Esophagus muscularis mucosa (tissue), 4 donors: ENCODE measurements around the gene DISC1. TPM values are rescaled to one million over a fixed set of nuclear protein-coding genes. Genes with fewer than 3 reads are reported as not detected.

Source experiments
- DNase-seq: peaks from one replicate; pipeline ENCODE4 v3.0.0-alpha.2; 2017; ENCODE audit errors: extremely low spot score
- H3K27ac ChIP-seq, 4 donors: fragments of 200-600 bp; sonication (generic); replicated peaks in 1 of 4; 1 replicate in 3 of 4; 2 replicates in 1 of 4; pipeline ENCODE4 v1.5.1; 2016 to 2019; ENCODE audit warnings: mild to moderate bottlenecking in 1 of 4
- H3K27me3 ChIP-seq, 4 donors: fragments of 200-600 bp; sonication (generic); one replicate each; pipeline versions ENCODE4 v1.5.1 to v1.6.0; 2016 to 2019
- H3K36me3 ChIP-seq, 4 donors: fragments of 200-600 bp; sonication (generic); one replicate each; pipeline ENCODE4 v1.5.1; 2016 to 2019
- H3K4me1 ChIP-seq, 4 donors: fragments of 200-600 bp; sonication (generic); one replicate each; pipeline ENCODE4 v1.5.1; 2016 to 2019
- H3K4me3 ChIP-seq, 4 donors: fragments of 200-600 bp; sonication (generic); 1 replicate in 2 of 4; 2 replicates in 2 of 4; pipeline ENCODE4 v1.5.1; 2016 to 2019; ENCODE audit warnings: mild to moderate bottlenecking in 4 of 4, moderate library complexity in 1 of 4
- H3K9me3 ChIP-seq, 4 donors: fragments of 200-600 bp; sonication (generic); 1 replicate in 3 of 4; 2 replicates in 1 of 4; pipeline ENCODE4 v1.5.1; 2016 to 2019
- CTCF ChIP-seq, 3 experiments: fragments of 200-600 bp in 2 of 3; fragments of 450-650 bp in 1 of 3; sonication (generic) in 2 of 3; IDR thresholded peaks; one replicate each; pipeline ENCODE4 v1.5.1; 2017 to 2019; ENCODE audit warnings: antibody characterized with exemption in 3 of 3, mild to moderate bottlenecking in 2 of 3, moderate library complexity in 1 of 3
- EP300 ChIP-seq: sonication (generic); formaldehyde crosslinking; IDR thresholded peaks from one replicate; pipeline ENCODE4 v1.6.1; 2017; ENCODE audit warnings: antibody characterized with exemption
- POLR2A ChIP-seq: fragments of 450-650 bp; IDR thresholded peaks from one replicate; pipeline ENCODE4 v1.6.1; 2017; ENCODE audit warnings: antibody characterized with exemption, moderate library complexity, mild to moderate bottlenecking, low read depth
- POLR2AphosphoS5 ChIP-seq, 2 donors: sonication (generic); formaldehyde crosslinking; IDR thresholded peaks; one replicate each; pipeline ENCODE4 v1.6.1; 2017; ENCODE audit warnings: antibody characterized with exemption in 2 of 2
- WGBS: methylation state at CpG from one replicate; pipeline ENCODE4 v1.1.5; 2018; 5-methylcytosine and 5-hydroxymethylcytosine counted together
- intact Hi-C: fragments of 100-400 bp; cut with DNase I; formaldehyde crosslinking; loops from one replicate; pipeline ENCODE4 v1.15.1; 2023
- total RNA-seq, 4 donors: library from RNA; depleted of rRNA; stranded (reverse); fragments of >200 nt; gene quantifications; one replicate each; pipeline versions ENCODE4 v1.1.0 to v1.2.1, GENCODE V29; 2016

The DISC1 gene
- total RNA-seq, 4 donors from 2014 or later, result 5.3 to 6.6 (median 6.2) TPM

GRCh38 chr1:231993968-231994455, 367.4 kb downstream of the DISC1 start:
- H3K4me3 ChIP-seq, result no peak overlapping the region
- no peaks in the 10 kb centered on the region for H3K27me3 ChIP-seq
- intact Hi-C loops, result no loop called here
- no peaks in the 10 kb centered on the region for H3K9me3 ChIP-seq
- TF ChIP-seq CTCF (IDR thresholded peaks at IDR 0.05) (no peak), EP300 (no peak), POLR2AphosphoS5 (IDR thresholded peaks at IDR 0.05) (no peak), POLR2A (no peak)
- H3K4me1 ChIP-seq, result peaks cover 0 to 14% (median 9%) of the 10 kb centered on the region in 4 donors
- 85% methylated on average over 2 of the region's 2 CpGs for WGBS
- DNase-seq, result no peak
- no peaks in the 10 kb centered on the region for H3K36me3 ChIP-seq
- H3K27ac ChIP-seq, result no peak overlapping the region

- Histone ChIP-seq H3K36me3 (no peaks in the 10 kb centered on the region), H3K4me3 (no peak overlapping the region), H3K27ac (no peak overlapping the region), H3K9me3 (no peaks in the 10 kb centered on the region), H3K27me3 (no peaks in the 10 kb centered on the region), H3K4me1 (no peaks in the 10 kb centered on the region)
- intact Hi-C loops, result no loop called here
- TF ChIP-seq POLR2AphosphoS5 (IDR thresholded peaks at IDR 0.05) (no peak), CTCF (IDR thresholded peaks at IDR 0.05) (no peak), EP300 (no peak), POLR2A (no peak)
- DNase-seq, result no peak
- WGBS, result 100% methylated on average over 2 of the region's 2 CpGs
Observed at GRCh38 chr1:231998791-231999190, 372.2 kb downstream of the DISC1 start.

- no peak for DNase-seq
- H3K4me3 ChIP-seq, result no peak overlapping the region
- 97% methylated on average over 1 of the region's 1 CpG for WGBS
- no peaks in the 10 kb centered on the region for H3K27me3 ChIP-seq
- intact Hi-C loops, result no loop called here
- TF ChIP-seq POLR2A (no peak), EP300 (no peak), POLR2AphosphoS5 (IDR thresholded peaks at IDR 0.05) (no peak), CTCF (IDR thresholded peaks at IDR 0.05) (no peak)
- no peaks in the 10 kb centered on the region for H3K4me1 ChIP-seq
- no peaks in the 10 kb centered on the region for H3K9me3 ChIP-seq
- no peaks in the 10 kb centered on the region for H3K36me3 ChIP-seq
- H3K27ac ChIP-seq, result no peak overlapping the region
Observed at GRCh38 chr1:232005300-232005699, 378.7 kb downstream of the DISC1 start.

GRCh38 chr1:232009741-232010140, 383.2 kb downstream of the DISC1 start:
- H3K27me3 ChIP-seq, result no peaks in the 10 kb centered on the region
- H3K9me3 ChIP-seq, result no peaks in the 10 kb centered on the region
- no peak overlapping the region for H3K27ac ChIP-seq
- no peak overlapping the region for H3K4me3 ChIP-seq
- no peaks in the 10 kb centered on the region for H3K36me3 ChIP-seq
- peaks cover 6 to 26% (median 24%) of the 10 kb centered on the region in 4 donors for H3K4me1 ChIP-seq
- intact Hi-C loops, result no loop called here
- WGBS, result 70% methylated on average over 1 of the region's 1 CpG
- no peak for DNase-seq
- TF ChIP-seq POLR2A (no peak), POLR2AphosphoS5 (IDR thresholded peaks at IDR 0.05) (no peak)

- no peaks in the 10 kb centered on the region for H3K9me3 ChIP-seq
- TF ChIP-seq POLR2A (no peak), CTCF (IDR thresholded peaks at IDR 0.05) (no peak), EP300 (no peak), POLR2AphosphoS5 (IDR thresholded peaks at IDR 0.05) (no peak)
- peaks cover 6 to 31% (median 24%) of the 10 kb centered on the region in 4 donors for H3K4me1 ChIP-seq
- 90% methylated on average over 6 of the region's 6 CpGs for whole genome bisulfite sequencing
- H3K27ac ChIP-seq, result peak overlapping the region in 3 of 4 donors; percentile 42 to 69 (median 57)
- no peak for DNase-seq
- no peaks in the 10 kb centered on the region for H3K36me3 ChIP-seq
- H3K4me3 ChIP-seq, result no peak overlapping the region
- H3K27me3 ChIP-seq, result no peaks in the 10 kb centered on the region
- intact Hi-C loops, result no loop called here
Observed at GRCh38 chr1:232011961-232012360, 385.4 kb downstream of the DISC1 start.
